Activated gamma-delta T cell treated with anti-CD3 and anti-CD28 coated beads, Interleukin-2, amount 50 U/mL, for 16 hours (primary cell): ENCODE measurements around the gene ACP2.

Source experiments
- DNase-seq: peaks from one replicate; pipeline ENCODE4 v3.0.0-alpha.2; 2020; ENCODE audit warnings: low read depth

ACP2 gene

DNA sequence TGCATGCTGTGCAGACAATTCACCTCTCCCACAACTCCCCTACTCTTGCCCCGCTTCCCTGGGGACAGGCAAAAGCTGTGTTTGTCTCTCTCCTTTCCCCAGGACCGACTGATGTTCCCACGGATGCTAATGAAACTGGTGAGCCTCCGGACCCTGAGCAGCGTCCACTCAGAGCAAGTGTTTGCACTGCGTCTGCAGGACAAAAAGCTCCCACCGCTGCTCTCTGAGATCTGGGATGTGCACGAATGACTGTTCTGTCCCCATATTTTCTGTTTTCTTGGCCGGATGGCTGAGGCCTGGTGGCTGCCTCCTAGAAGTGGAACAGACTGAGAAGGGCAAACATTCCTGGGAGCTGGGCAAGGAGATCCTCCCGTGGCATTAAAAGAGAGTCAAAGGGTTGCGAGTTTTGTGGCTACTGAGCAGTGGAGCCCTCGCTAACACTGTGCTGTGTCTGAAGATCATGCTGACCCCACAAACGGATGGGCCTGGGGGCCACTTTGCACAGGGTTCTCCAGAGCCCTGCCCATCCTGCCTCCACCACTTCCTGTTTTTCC lies 19.9 kb upstream of the ACP2 start:
- no peak for DNase-seq

- DNase-seq, result no peak
Measured at GRCh38 chr11:47267876-47268275, 19.3 kb upstream of the ACP2 start.

- no peak for DNase-seq
Measured at GRCh38 chr11:47264521-47264920, 15.9 kb upstream of the ACP2 start.

DNA sequence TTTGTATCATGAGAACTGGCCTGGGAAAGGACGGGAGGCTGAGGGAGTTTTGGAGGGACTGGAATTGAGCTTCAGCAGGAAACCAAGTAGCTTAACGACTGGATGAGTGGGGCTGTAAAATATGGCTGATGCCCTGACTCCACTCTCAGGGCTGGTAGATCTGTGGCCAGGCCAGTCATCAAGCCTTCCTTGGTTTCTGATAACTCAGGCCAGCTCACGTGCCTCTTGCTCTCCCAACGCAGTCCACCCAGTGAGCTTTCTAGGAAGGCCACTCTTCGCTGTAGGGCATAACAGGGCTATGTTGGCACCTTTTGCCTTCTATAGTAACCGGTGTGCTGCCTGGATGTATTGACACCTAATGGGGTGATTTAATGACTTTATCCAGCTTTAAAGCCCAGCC lies 15.5 kb upstream of the ACP2 start:
- no peak for DNase-seq

- no peak for DNase-seq
Measured at GRCh38 chr11:47261291-47261800, 12.7 kb upstream of the ACP2 start.

DNA sequence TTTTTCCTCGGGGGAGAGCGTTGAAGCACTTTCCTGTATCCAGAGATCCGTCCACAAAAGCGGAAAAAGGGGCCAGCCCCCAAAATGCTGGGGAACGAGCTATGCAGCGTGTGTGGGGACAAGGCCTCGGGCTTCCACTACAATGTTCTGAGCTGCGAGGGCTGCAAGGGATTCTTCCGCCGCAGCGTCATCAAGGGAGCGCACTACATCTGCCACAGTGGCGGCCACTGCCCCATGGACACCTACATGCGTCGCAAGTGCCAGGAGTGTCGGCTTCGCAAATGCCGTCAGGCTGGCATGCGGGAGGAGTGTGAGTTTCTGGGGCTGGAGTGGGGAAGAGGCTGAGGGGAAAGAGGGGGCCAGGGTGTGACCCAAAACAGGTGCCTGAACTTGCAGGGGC lies 11.8 kb upstream of the ACP2 start:
- no peak for DNase-seq

DNA sequence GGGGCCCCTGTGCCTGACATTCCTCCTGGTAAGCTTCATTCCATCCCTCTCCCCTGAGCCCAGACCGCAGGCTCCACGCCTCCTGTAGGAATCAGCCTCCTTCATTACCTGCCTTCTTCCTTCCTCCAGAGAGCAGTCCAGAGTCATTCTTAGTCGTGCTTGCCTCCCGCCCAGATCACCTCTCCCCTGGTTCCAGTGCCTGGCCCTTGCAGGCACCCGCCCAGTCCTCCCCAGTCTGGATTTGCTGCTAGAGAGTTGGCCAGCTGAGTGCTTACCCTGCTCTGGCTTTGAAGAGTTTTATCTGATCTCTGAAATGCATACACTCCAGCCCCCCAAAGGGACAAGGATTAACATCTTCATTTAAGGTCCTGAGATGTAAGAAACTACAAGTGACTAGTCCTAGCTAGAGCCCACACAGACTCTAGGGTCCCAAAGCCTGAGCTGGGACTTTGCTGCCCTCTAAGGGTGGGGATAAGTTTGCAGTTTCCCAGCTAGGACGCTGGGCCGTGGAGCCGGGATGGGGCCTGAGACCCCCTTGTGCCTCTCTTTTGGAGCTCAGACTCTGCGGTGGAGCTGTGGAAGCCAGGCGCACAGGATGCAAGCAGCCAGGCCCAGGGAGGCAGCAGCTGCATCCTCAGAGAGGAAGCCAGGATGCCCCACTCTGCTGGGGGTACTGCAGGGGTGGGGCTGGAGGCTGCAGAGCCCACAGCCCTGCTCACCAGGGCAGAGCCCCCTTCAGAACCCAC lies 10.8 kb upstream of the ACP2 start:
- no peak for DNase-seq

- DNase-seq, result no peak
Measured at GRCh38 chr11:47258317-47258902, 9.8 kb upstream of the ACP2 start.

GRCh38 chr11:47257517-47258316 lies 9.1 kb upstream of the ACP2 start, which contains the start of gene NR1H3:
NR1H3 (plus strand) TSS chr11:47257996; CDS start chr11:47259217, 1,221 bp downstream.
- no peak for DNase-seq

DNA sequence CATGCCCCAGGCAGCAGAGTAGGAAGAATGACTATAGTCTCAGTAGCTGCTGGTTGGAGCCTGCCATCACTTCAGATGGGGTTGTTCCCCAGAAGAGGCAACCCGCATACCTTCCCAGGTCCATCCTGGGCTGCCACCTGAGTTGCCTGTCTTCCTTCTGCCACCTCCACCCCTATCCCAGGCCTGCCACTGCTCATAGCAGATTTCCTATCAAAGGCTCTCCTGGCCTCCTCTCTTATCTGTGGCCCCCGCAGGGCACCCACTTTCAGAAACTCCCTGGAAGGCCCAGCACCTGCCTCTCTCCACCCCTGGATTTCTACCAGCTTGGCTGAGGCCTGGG lies 8.5 kb upstream of the ACP2 start:
- DNase-seq, result no peak

DNA sequence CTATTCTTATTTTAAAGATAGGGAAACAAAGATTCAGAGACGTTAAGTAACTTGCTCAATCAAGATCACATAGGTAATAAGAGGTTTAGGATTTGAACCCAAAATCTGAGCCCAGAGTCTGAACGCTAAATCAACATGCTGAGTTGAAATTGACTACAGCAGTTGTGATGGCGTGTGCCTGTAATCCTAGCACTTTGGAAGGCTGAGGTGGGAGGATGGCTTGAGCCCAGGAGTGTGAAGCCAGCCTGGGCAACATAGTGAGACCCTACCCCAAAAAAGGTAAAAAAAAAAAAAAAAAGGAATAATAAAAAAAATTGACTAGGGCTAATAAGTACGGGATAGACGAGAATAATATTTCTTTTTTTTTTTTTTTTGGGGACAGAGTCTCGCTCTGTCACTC lies 7.8 kb upstream of the ACP2 start:
- no peak for DNase-seq

GRCh38 chr11:47254386-47254785 lies 5.8 kb upstream of the ACP2 start:
- DNase-seq, result no peak

DNA sequence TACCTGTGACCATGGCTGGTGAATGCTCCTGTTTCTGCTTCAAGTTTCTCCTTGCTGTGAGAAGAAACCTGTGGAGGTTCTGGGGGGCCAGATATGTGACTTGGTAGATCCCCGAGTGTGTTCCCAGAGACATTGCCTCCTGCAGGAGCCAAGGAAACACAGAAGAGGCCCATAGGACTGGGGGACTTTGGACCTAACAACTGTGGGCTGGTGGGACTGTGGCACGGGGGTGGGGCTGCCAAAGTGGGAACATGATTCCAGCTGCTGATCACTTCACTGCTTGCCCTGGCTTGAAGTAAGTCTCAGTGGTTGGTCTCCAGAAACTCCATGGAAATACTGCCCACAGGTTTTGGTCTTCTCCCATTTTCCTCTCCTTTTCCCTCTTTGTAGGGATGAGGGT lies 5.0 kb upstream of the ACP2 start:
- no peak for DNase-seq

GRCh38 chr11:47251751-47252150 lies 3.1 kb upstream of the ACP2 start:
- no peak for DNase-seq

GRCh38 chr11:47249378-47249715 lies 733 bp upstream of the ACP2 start:
- no peak for DNase-seq

- DNase-seq, result no peak
Measured at GRCh38 chr11:47248304-47248663, 330 bp downstream of the ACP2 start.

GRCh38 chr11:47247502-47247901 lies 1.1 kb downstream of the ACP2 start:
- DNase-seq, result no peak

GRCh38 chr11:47245611-47246357 lies 2.8 kb downstream of the ACP2 start:
- DNase-seq, result no peak

DNA sequence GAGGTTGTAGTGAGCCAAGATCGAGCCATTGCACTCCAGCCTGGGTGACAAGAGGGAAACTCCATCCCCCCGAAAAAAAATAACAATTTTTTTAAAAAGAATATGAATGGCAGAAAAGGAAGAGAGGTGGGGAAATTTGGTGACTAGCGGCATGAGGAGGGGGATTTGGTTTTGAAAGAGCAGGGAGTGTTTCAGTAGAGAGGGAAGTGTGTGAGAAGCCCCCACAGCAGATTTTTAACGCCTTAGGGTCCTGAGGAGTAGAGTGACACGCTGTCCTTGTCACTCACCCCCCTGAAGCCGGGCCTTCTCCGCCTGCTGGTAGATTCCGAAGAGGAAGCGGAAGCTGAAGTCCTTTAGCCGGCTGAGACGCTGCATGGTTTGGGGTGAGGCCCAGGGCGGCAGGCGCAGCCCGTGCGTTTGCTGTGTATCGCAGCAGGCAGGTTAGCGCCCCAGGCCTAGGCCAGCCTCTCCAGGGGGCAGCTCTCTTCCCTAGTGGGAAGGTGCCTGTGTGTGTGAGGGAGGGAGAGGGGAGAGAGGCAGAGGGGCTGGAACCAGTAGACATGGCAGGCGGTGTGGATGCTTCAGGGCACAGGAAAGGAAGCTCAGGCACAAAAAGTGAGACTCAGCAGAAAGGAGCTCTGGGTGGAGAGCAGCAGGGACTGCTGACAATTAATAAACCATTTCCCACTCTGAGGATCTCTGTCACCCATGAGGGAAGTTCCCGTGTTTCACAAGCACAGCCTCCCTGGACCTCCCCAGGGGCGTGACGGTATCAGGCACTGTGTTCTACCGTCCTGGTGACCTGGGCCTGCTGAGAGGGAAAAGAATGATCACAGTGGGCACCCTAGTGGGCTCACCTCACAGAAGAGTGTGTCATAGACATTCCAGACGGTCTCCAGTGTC lies 3.9 kb downstream of the ACP2 start:
- DNase-seq, result no peak

DNA sequence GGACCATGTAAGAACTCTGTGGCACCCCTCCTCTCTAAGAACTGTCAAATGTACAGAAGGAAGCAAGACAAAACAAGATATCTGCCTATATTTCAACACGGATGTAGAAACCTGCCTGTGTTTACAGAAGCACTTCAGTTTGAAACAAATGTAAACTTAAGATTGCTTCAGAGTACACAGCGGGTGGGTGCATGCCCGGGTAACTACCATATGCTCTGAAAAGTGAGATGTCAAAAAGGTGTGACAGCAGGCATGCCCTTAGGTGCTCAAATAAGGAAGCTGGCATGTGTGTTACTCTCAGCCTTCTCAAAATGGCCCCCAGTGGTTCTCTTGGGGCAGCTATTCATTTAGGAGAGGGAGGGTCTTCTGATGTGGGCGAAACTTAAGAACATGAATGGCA lies 5.2 kb downstream of the ACP2 start:
- no peak for DNase-seq

DNA sequence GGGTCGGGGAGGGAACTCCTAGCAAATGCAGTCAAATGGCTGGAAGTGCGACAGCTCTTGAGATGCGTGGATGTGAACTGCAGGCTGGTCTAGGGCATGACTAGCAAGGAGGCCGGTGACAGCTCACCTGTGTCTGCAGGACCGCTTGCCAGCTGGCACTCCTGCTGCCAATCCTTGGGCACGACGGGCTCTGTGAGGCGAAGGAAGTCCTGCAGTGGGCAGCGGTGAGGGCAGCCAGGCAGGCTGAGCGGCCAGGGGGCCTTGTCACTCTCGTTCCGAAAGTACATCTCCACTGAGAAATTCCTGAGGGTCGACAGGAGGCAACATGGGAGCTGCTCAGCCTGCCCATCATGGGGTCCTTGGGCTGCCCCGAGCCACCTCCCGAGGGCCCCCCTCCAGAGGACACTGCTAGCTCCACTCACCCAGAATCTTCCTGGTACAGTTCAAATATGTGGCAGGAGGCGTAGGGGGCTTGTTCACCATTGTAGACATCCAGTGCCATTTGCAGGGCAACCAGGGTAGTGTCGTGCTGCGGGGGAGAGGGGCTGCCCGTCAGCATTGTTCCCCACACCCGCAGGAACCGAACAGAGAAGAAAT lies 5.9 kb downstream of the ACP2 start:
- no peak for DNase-seq
